Fibroblast of skin of left quadriceps (primary cell): ENCODE data around the gene TAF6L.
"Not testable (repeated sequence)": the region's sequence is repeated elsewhere in the genome, so short reads cannot be mapped to it uniquely, and the experiment has no call there.

Experiments used
- DNase-seq, 2 experiments: peaks; one replicate each; pipeline ENCODE4 v3.0.0-alpha.2; 2013; ENCODE audit warnings: low read depth in 2 of 2

TAF6L gene

GRCh38 chr11:62805076-62805892 lies 34.1 kb downstream of the TAF6L start, which contains the start of gene NXF1:
NXF1 (minus strand) TSS chr11:62805440; CDS start chr11:62805356, 84 bp downstream.
- DNase-seq, result peak; percentile 81 to 84

GRCh38 chr11:62805961-62806441 lies 34.8 kb downstream of the TAF6L start:
- DNase-seq, result no peak

GRCh38 chr11:62806611-62807121 lies 35.5 kb downstream of the TAF6L start:
- no peak for DNase-seq

GRCh38 chr11:62810748-62811147 lies 39.6 kb downstream of the TAF6L start:
- DNase-seq, result no peak

GRCh38 chr11:62811659-62812058 lies 40.5 kb downstream of the TAF6L start:
- no peak for DNase-seq

- DNase-seq, result no peak
These were observed 45.4 kb downstream of the TAF6L start for GRCh38 chr11:62816557-62816956.

GRCh38 chr11:62817129-62817528 lies 45.9 kb downstream of the TAF6L start:
- DNase-seq, result no peak

GRCh38 chr11:62823677-62824076 lies 52.5 kb downstream of the TAF6L start:
- DNase-seq, result no peak

- DNase-seq, result not testable (repeated sequence)
These were observed 56.9 kb downstream of the TAF6L start for GRCh38 chr11:62828130-62828529.

- no peak for DNase-seq
These were observed 59.8 kb downstream of the TAF6L start for GRCh38 chr11:62830904-62831519.

GRCh38 chr11:62831520-62832335 lies 60.5 kb downstream of the TAF6L start, which contains the start of gene STX5:
STX5 (minus strand) TSS chr11:62832051; CDS start chr11:62831243, 808 bp downstream.
- DNase-seq, result peak; percentile 95

GRCh38 chr11:62832336-62833234 lies 61.4 kb downstream of the TAF6L start, which contains the start of gene TEX54:
TEX54 (minus strand) TSS chr11:62832841.
- DNase-seq, result no peak

- no peak for DNase-seq
These were observed 64.1 kb downstream of the TAF6L start for GRCh38 chr11:62835336-62835735.
